GM12878 (cell line): ENCODE data around the gene MAGI1. TPM values are rescaled to one million over a fixed set of nuclear protein-coding genes. Genes with fewer than 3 reads are reported as not detected.

ENCODE experiments used
- ATAC-seq: fragments of 200-7000 bp; cut with Tn5 transposase; 3 replicates; pipeline ENCODE4 v1.9.1; 2020; ENCODE audit warnings: mild to moderate bottlenecking, moderate library complexity
- BruUV-seq: library from RNA; stranded (reverse); fragments of 400-500 nt; replicated peaks from 2 replicates; lab custom pipeline; 2021; lab: Mats Ljungman, UMichigan
- CTCF ChIA-PET: fragments of 300-600 bp; sonication (Branson Sonifier 250); formaldehyde crosslinking; extraction: SDS; loops from one replicate; lab custom pipeline; 2021; ENCODE audit warnings: inconsistent platforms; lab: Yijun Ruan, JAX
- POLR2A ChIA-PET: fragments of 350-600 bp; formaldehyde crosslinking; extraction: SDS; loops from one replicate; lab custom pipeline; 2021; ENCODE audit warnings: inconsistent platforms; lab: Charles Lee
- RAD21 ChIA-PET: fragments of 300-600 bp; sonication (Branson Sonifier 250); formaldehyde crosslinking; loops from one replicate; lab custom pipeline; 2023; ENCODE audit warnings: antibody characterized with exemption; ENCODE audit not compliant: unreplicated experiment; lab: Charles Lee
- SMC1A ChIA-PET: fragments of 300-600 bp; sonication (Branson Sonifier 250); formaldehyde crosslinking; loops from one replicate; lab custom pipeline; 2023; ENCODE audit not compliant: unreplicated experiment, uncharacterized antibody; lab: Charles Lee
- DNase-seq: peaks from one replicate; pipeline ENCODE4 v3.0.0-alpha.2; 2011; ENCODE audit warnings: low read depth, low spot score
- FAIRE-seq: peaks from 3 replicates; lab custom pipeline; 2011; peaks lifted over from hg19 to GRCh38; lab: Jason Lieb, UNC
- H2AFZ ChIP-seq: 2 replicates; pipeline ENCODE4 v1.6.0; 2011; ENCODE audit warnings: low read depth, low read length, control low read depth; ENCODE audit not compliant: control insufficient read depth
- H3K27ac ChIP-seq: 2 replicates; pipeline ENCODE4 v1.5.1; 2011; ENCODE audit warnings: control low read depth; ENCODE audit not compliant: control insufficient read depth, insufficient read depth
- H3K27me3 ChIP-seq, 2 experiments: replicated peaks in 1 of 2; 2 replicates each; pipeline versions ENCODE4 v1.6.0 to v1.6.1; 2011; ENCODE audit warnings: low read length in 1 of 2; ENCODE audit not compliant: control insufficient read depth in 2 of 2, insufficient read depth in 2 of 2
- H3K36me3 ChIP-seq, 2 experiments: 2 replicates each; pipeline ENCODE4 v1.5.1; 2011; ENCODE audit warnings: low read length in 1 of 2; ENCODE audit not compliant: control insufficient read depth in 2 of 2, insufficient read depth in 2 of 2
- H3K4me1 ChIP-seq: 2 replicates; pipeline ENCODE4 v1.6.1; 2011; ENCODE audit warnings: mild to moderate bottlenecking, low read length, moderate library complexity, mixed read lengths; ENCODE audit not compliant: control insufficient read depth, insufficient read depth
- H3K4me2 ChIP-seq: 2 replicates; pipeline ENCODE4 v1.6.0; 2011; ENCODE audit warnings: control low read depth; ENCODE audit not compliant: control insufficient read depth, insufficient read depth
- H3K4me3 ChIP-seq: fragments of 200-600 bp; sonication (generic); 2 replicates; pipeline ENCODE4 v1.5.1; 2016
- H3K79me2 ChIP-seq: 2 replicates; pipeline ENCODE4 v1.6.0; 2011; ENCODE audit warnings: low read length; ENCODE audit not compliant: control insufficient read depth, insufficient read depth
- H3K9ac ChIP-seq: 2 replicates; pipeline ENCODE4 v1.8.0; 2011; ENCODE audit warnings: low read length, control low read depth, mixed read lengths; ENCODE audit not compliant: control insufficient read depth, insufficient read depth
- H3K9me3 ChIP-seq: replicated peaks from 3 replicates; pipeline ENCODE4 v1.5.1; 2011; ENCODE audit warnings: mild to moderate bottlenecking, low read length; ENCODE audit not compliant: control insufficient read depth, insufficient read depth
- H4K20me1 ChIP-seq: 2 replicates; pipeline ENCODE4 v1.6.0; 2011; ENCODE audit not compliant: control insufficient read depth, insufficient read depth
- CHD1 ChIP-seq: IDR thresholded peaks from 2 replicates; pipeline ENCODE4 v1.6.1; 2012; ENCODE audit warnings: low read depth, low read length, improper control_type of control experiment
- EED ChIP-seq: sonication (generic); IDR thresholded peaks from 2 replicates; pipeline ENCODE4 v1.6.1; 2016; ENCODE audit warnings: antibody characterized with exemption, low read depth
- EGR1 ChIP-seq, 2 experiments: IDR thresholded peaks; 1 replicate in 1 of 2; 2 replicates in 1 of 2; pipeline ENCODE4 v1.6.1; 2011 to 2012; ENCODE audit warnings: low read depth in 2 of 2, low read length in 2 of 2, borderline replicate concordance in 1 of 2, mild to moderate bottlenecking in 1 of 2, moderate library complexity in 1 of 2
- JUND ChIP-seq: IDR thresholded peaks from 2 replicates; pipeline ENCODE4 v1.6.1; 2012; ENCODE audit warnings: low read depth, mild to moderate bottlenecking, low read length, improper control_type of control experiment, moderate library complexity
- MXI1 ChIP-seq: fragments of 150-350 bp; IDR thresholded peaks from 2 replicates; pipeline ENCODE4 v1.6.1; 2011; ENCODE audit warnings: low read depth, mild to moderate bottlenecking, inconsistent platforms, low read length, improper control_type of control experiment
- MYB ChIP-seq: fragments of 150-350 bp; IDR thresholded peaks from 2 replicates; pipeline ENCODE4 v1.6.1; 2014; ENCODE audit warnings: mild to moderate bottlenecking, low read depth, low read length, borderline replicate concordance
- NR2C2 ChIP-seq: IDR thresholded peaks from 2 replicates; pipeline ENCODE4 v1.6.1; 2011; ENCODE audit warnings: borderline replicate concordance, low read depth; ENCODE audit not compliant: control insufficient read depth, insufficient read length
- PAX5 ChIP-seq: IDR thresholded peaks from 2 replicates; pipeline ENCODE4 v1.6.1; 2011; ENCODE audit warnings: low read depth, low read length, borderline replicate concordance
- PAX8 ChIP-seq: fragments of 450-650 bp; IDR thresholded peaks from 2 replicates; pipeline ENCODE4 v1.6.1; 2017; ENCODE audit warnings: mild to moderate bottlenecking, moderate library complexity
- POLR2AphosphoS5 ChIP-seq: IDR thresholded peaks from 2 replicates; pipeline ENCODE4 v1.6.1; 2011; ENCODE audit warnings: mild to moderate bottlenecking, low read length, inconsistent platforms
- PRDM15 ChIP-seq: fragments of 450-650 bp; formaldehyde crosslinking; IDR thresholded peaks from 2 replicates; pipeline ENCODE4 v1.4.0; 2020; ENCODE audit warnings: mild to moderate bottlenecking, moderate library complexity
- SIN3A ChIP-seq: IDR thresholded peaks from 2 replicates; pipeline ENCODE4 v1.6.1; 2012; ENCODE audit warnings: low read depth, low read length, improper control_type of control experiment
- SKIL ChIP-seq: fragments of 450-650 bp; IDR thresholded peaks from 2 replicates; pipeline ENCODE4 v1.6.1; 2017; ENCODE audit warnings: mild to moderate bottlenecking, low read depth, inconsistent platforms; ENCODE audit not compliant: poor library complexity, severe bottlenecking
- ZBTB4 ChIP-seq: fragments of 450-650 bp; formaldehyde crosslinking; IDR thresholded peaks from 2 replicates; pipeline ENCODE4 v1.4.0; 2022; ENCODE audit warnings: mild to moderate bottlenecking, moderate library complexity
- ZZZ3 ChIP-seq: IDR thresholded peaks from 2 replicates; pipeline ENCODE4 v1.6.1; 2011; ENCODE audit warnings: low read depth; ENCODE audit not compliant: control insufficient read depth, insufficient read length
- WGBS: methylation state at CpG from one replicate; pipeline ENCODE4 v1.1.6; 2016; ENCODE audit warnings: low lambda C conversion rate; ENCODE audit not compliant: insufficient replicate concordance, insufficient coverage; ENCODE audit errors: missing lambda C conversion rate; 5-methylcytosine and 5-hydroxymethylcytosine counted together
- in situ Hi-C: fragments of 300-500 bp; cut with MboI; formaldehyde crosslinking; loops from 9 replicates; pipeline ENCODE4 v1.14.3; 2018; ENCODE audit warnings: mixed read lengths
- intact Hi-C: fragments of 100-400 bp; cut with micrococcal nuclease; formaldehyde crosslinking; loops from one replicate; pipeline ENCODE4 v1.14.2; 2022; ENCODE audit not compliant: unreplicated experiment
- polyA plus RNA-seq, 11 experiments: library from polyadenylated mRNA; depleted of rRNA in 4 of 11; unstranded in 6 of 11; stranded (reverse) in 5 of 11; fragments of >200 nt; fragmentation: Nextera tagmentation in 4 of 11; fragmentation: Illumina TruSeq in 1 of 11; extraction: Ambion mirVana in 4 of 11; extraction: Trizol in 1 of 11; gene quantifications; 1 replicate in 1 of 11; 2 replicates in 10 of 11; pipeline versions ENCODE4 v1.2.1 to v1.2.3, GENCODE V29; 2011 to 2016; ENCODE audit warnings: inconsistent platforms in 2 of 11, missing spikeins in 2 of 11, low read depth in 1 of 11
- total RNA-seq, 4 experiments: library from RNA; depleted of rRNA in 3 of 4; stranded (reverse); fragments of >200 nt in 3 of 4; fragmentation: Illumina TruSeq in 1 of 4; extraction: Trizol in 1 of 4; gene quantifications; 2 replicates each; pipeline versions ENCODE4 v1.2.1 to v1.2.3, GENCODE V29; 2013 to 2021

The MAGI1 gene
- total and polyA plus RNA-seq, 10 of the 15 experiments (the other 5 are each of a cell fraction or from before 2014, with no cell fraction given) = 0.02 to 3.3 (median 0.29) TPM; not detected in 1

GRCh38 chr3:65385805-65386204 is 652.9 kb downstream of the MAGI1 start (continued):
- no peak for TF ChIP-seq EGR1 (IDR thresholded peaks at IDR 0.05; ENCODE audit: borderline replicate concordance in 1 of 2, low read depth in 2 of 2, low read length in 2 of 2)
- no peak for TF ChIP-seq MYB
- TF ChIP-seq ZZZ3 = no peak
- TF ChIP-seq PAX5 = no peak
- no peak for TF ChIP-seq CHD1
- TF ChIP-seq PAX8 = no peak
- TF ChIP-seq EED = no peak
- TF ChIP-seq JUND = no peak

GRCh38 chr3:65381496-65382010 is 657.2 kb downstream of the MAGI1 start:
- no peak for FAIRE-seq
- CTCF ChIA-PET = no interaction called here
- TF ChIP-seq MXI1 = no peak
- TF ChIP-seq ZBTB4 = no peak
- no peak for TF ChIP-seq POLR2AphosphoS5
- no peak for TF ChIP-seq PRDM15 (CRISPR knock-in tag)
- TF ChIP-seq SIN3A = no peak
- TF ChIP-seq NR2C2 = no peak
- no peak for TF ChIP-seq SKIL

More at GRCh38 chr3:65381496-65382010, 657.2 kb downstream of the MAGI1 start:
- Histone ChIP-seq H4K20me1 (no peaks in the 10 kb centered on the region), H3K9ac (no peak overlapping the region), H3K27me3 (no peaks in the 10 kb centered on the region; a peak in 1 of 4 replicates), H3K9me3 (no peaks in the 10 kb centered on the region), H3K4me2 (no peak overlapping the region), H3K4me1 (no peaks in the 10 kb centered on the region), H3K79me2 (no peaks in the 10 kb centered on the region), H3K27ac (no peak overlapping the region), H3K36me3 (no peaks in the 10 kb centered on the region), H2AFZ (no peak overlapping the region), H3K4me3 (no peak overlapping the region)
- 53% methylated on average over 10 of the region's 10 CpGs for whole genome bisulfite sequencing
- in situ Hi-C loops = no loop called here
- no peak for ATAC-seq
- intact Hi-C loops = no loop called here
- no peak for DNase-seq
- ChIA-PET POLR2A (no interaction called here), RAD21 (no interaction called here), SMC1A (no interaction called here)
- no TSS peak for BruUV-seq
